GM06990 (cell line): ENCODE data around the gene TRANK1.

Source experiments
- DNase-seq: peaks from one replicate; pipeline ENCODE4 v3.0.0-alpha.2; 2011; ENCODE audit not compliant: insufficient read length; ENCODE audit errors: extremely low read depth
- H3K27me3 ChIP-seq: replicated peaks from 2 replicates; pipeline ENCODE4 v1.6.0; 2011; ENCODE audit warnings: low read length; ENCODE audit not compliant: control insufficient read depth, insufficient read depth
- H3K36me3 ChIP-seq: 2 replicates; pipeline ENCODE4 v1.5.1; 2011; ENCODE audit warnings: low read length; ENCODE audit not compliant: control insufficient read depth, insufficient read depth
- H3K4me3 ChIP-seq: replicated peaks from 2 replicates; pipeline ENCODE4 v1.5.1; 2011; ENCODE audit warnings: low read depth, mild to moderate bottlenecking, control low read depth, low read length
- CTCF ChIP-seq: IDR thresholded peaks from 2 replicates; pipeline ENCODE4 v1.5.1; 2011; ENCODE audit warnings: low read length, control low read depth, mild to moderate bottlenecking, inconsistent platforms; ENCODE audit not compliant: insufficient read depth, poor library complexity, severe bottlenecking

The TRANK1 gene

GRCh38 chr3:36817806-36818533 lies 126.9 kb downstream of the TRANK1 start:
- Histone ChIP-seq H3K4me3 (no peak overlapping the region), H3K27me3 (peaks cover 1% of the 10 kb centered on the region), H3K36me3 (no peaks in the 10 kb centered on the region)
- TF ChIP-seq CTCF = no peak
- no peak for DNase-seq

GRCh38 chr3:36815375-36815774 lies 129.5 kb downstream of the TRANK1 start:
- DNase-seq = no peak
- no peak for TF ChIP-seq CTCF
- no peaks in the 10 kb centered on the region for H3K36me3 ChIP-seq
- peaks cover 1% of the 10 kb centered on the region for H3K27me3 ChIP-seq
- no peak overlapping the region for H3K4me3 ChIP-seq

- no peak for TF ChIP-seq CTCF
- Histone ChIP-seq H3K4me3 (no peak overlapping the region), H3K27me3 (peaks cover 1% of the 10 kb centered on the region), H3K36me3 (no peaks in the 10 kb centered on the region)
- DNase-seq = no peak
These were observed 130.1 kb downstream of the TRANK1 start for GRCh38 chr3:36814776-36815175.

- H3K36me3 ChIP-seq = no peaks in the 10 kb centered on the region
- no peak for TF ChIP-seq CTCF
These were observed 130.7 kb downstream of the TRANK1 start for GRCh38 chr3:36814066-36814717.

GRCh38 chr3:36813305-36813704 lies 131.5 kb downstream of the TRANK1 start:
- Histone ChIP-seq H3K27me3 (peaks cover 1% of the 10 kb centered on the region), H3K4me3 (no peak overlapping the region), H3K36me3 (no peaks in the 10 kb centered on the region)
- no peak for TF ChIP-seq CTCF
- DNase-seq = no peak

More at GRCh38 chr3:36814066-36814717, 130.7 kb downstream of the TRANK1 start:
- Histone ChIP-seq H3K27me3 (peaks cover 1% of the 10 kb centered on the region), H3K4me3 (no peak overlapping the region)
- DNase-seq = no peak

GRCh38 chr3:36812240-36812639 lies 132.6 kb downstream of the TRANK1 start:
- H3K27me3 ChIP-seq = peaks cover 1% of the 10 kb centered on the region; the same call in 1 of the 2 replicates
- H3K36me3 ChIP-seq = no peaks in the 10 kb centered on the region
- H3K4me3 ChIP-seq = no peak overlapping the region
- TF ChIP-seq CTCF = no peak
- no peak for DNase-seq
